Inflammatory macrophage treated with lipopolysaccharide for 4 hours (primary cell): ENCODE measurements around the gene DTNB.
"Not testable (repeated sequence)": the region's sequence is repeated elsewhere in the genome, so short reads cannot be mapped to it uniquely, and the experiment has no call there.

Experiments
- DNase-seq: peaks from one replicate; pipeline ENCODE4 v3.0.0-alpha.2; 2020

The DTNB gene

DNA sequence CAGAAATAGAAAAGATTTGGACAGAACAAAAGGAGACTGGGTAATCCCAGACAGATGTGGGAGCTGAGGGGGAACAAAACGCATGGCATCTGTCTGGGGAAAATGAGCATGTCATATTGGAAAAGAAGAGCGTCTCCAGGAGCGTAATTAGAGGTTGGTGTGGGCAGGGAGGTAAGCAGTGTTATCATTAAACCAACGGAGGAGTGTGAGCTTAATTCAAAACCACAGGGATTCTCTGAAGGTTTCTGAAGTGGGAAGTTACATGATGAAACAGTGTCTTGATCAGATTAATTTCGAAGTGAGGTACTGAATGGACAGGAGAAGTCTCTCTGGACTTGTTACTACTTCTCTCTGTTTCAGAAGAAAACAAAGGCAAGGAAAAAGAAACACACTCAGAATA, 53.3 kb downstream of the DTNB start:
- no peak for DNase-seq

DNA sequence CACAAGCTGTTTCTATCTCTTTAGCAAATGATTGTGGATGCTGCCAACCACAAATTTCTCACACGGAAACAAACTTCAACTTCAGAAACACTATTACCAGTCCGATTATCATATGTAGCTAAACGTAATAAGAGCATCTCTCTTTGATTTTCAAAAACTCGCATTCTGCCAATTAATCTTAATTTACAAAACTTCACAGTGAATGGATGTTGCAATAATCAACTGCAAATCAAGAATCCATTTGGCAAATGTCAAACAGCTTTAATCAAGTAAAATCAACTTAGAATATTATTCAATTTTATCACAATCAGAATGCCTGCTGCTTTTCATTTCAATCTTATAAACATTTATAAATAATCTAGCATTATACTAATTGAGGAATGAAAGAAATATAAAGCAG, 54.2 kb downstream of the DTNB start:
- DNase-seq = no peak

DNA sequence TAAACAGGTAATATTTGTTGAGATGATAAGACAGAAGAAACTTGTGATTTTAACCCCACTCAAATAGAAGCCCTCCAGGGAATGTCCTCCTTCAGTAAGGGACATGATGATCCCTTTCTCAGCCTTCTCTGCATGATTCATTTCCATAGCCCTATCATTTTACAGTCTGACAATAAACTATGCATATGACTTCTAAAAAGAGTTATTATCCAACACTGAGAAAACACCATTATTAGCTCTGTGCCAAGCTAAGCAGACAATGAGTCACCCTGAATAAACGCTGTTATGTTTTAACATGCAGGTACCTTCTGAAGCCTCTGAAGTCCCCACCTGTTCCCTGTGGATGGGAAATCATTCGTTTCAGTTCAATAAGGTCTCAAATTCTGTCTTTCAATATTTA, 54.7 kb downstream of the DTNB start:
- DNase-seq = no peak

DNA sequence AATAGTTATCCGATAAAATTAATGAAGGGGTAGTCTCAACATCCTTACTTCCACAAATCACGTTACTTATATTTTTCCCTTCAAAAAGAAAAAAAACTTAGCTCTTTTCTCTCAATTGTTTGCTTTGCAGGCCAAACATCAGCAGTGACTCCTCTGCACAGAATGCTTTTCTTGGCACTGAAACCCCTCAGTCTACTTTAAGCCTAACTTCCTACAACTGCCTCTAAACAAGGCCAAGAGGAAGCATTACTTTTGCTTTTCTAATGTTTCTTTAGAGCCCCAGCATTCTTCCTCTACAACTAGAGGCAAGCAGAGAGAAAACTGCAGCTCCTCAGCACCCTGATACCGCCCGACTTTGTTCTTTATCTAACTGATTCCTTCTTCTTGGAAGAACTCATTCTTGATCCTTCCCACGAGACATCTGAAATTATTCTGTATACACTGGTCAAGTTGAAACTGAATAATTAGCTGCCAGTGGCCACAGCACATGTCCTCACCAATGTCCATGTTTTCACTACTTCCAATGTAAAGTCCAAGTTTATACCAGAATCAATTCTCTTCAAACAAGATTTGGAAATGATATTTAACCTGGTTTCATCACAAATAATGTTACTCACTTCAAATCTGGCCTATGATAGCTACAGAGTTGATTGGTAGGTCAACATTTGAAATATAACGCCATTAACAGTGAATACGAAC, 55.3 kb downstream of the DTNB start:
- DNase-seq = no peak

DNA sequence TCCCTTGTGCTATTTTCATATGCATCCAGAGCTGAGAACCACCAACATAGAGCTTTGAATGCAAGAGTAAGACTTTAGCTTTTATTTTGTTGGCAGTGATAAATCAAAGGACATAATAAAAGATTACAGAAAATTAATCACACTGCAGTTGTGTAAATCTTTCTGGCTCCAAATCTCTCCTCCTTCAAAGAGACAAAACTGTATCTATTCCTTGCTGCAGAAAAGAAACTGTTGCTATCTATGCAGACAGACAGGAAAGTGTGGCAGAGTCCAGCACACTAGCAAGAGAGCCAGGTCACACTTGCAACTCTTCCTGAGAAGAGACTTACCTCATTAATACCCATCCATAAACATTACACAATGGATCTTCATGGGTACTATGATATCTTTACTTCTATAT, 57.5 kb downstream of the DTNB start:
- no peak for DNase-seq

DNA sequence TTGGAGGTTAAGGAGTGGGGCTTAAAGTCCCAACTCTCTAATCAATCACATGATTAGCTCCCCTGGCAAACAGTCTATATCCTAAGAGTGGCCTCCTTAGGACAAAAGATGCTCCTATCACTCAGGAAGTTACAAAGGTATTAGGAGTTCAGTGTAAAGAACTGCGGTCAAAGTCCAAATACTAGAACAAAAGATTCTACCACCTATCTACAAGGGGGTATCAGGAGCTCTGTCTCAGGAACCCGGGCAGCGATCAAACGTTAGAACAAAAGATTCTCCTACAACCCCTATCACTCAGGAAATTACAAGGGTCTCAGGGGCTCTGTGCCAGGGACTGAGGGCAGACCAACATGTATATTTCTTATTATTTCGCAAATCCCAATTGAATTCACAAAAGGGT, 58.0 kb downstream of the DTNB start:
- DNase-seq = no peak

DNA sequence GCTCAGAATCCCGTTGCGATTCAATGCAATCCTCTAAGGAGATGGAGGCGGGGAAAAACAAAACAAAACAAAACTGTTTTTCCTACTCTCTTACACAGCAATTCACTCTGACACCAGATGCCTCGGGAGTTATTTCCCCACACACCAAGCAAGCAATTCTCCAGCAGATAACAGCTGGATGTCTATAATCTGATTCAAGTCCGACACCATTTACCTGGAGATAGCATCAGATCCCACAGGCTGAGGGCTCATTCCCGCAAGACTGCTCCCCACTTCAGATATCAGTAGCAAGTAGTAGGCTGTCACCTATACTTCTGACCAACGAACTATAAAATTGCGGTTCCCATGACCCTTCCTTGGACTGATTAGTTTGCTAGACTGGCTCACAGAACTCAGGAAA, 58.7 kb downstream of the DTNB start:
- DNase-seq = no peak

DNA sequence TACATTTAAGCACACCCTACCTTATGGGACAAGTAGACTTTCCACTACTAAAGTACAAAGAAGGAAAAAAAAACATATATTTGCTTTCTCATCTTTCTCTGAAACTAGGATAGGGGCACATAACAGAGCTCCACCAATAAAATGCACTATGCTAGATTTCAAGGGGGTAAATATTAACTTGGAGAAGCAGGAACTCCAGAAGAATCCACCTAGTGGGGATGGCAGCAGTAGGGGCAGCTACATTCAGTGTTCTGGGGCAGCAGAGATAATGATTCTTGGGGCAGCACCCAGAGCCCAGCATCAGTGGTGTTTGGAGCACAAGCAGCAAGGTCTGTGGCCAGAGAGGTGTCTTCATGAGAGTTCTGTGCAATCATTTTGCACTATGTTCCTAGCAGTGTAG, 64.7 kb downstream of the DTNB start:
- no peak for DNase-seq

DNA sequence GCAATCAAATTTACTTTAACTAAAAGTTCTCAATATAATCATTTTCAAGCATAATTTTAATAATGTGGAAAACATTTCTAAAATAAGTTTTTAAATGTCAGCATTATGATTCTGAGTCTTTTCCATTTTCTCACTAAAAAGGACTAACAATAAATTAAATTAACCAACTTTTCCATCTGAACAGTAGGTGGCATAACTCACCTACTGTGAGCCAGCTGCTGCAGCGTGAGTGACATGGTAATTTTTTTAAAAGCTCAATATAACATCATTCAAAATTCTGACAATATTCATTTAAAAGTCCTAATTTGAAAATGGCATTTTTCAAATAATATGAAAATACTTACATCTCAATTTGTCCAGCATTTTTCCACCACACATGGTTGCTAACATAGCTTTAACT, 66.5 kb downstream of the DTNB start:
- DNase-seq = peak; percentile 54

DNA sequence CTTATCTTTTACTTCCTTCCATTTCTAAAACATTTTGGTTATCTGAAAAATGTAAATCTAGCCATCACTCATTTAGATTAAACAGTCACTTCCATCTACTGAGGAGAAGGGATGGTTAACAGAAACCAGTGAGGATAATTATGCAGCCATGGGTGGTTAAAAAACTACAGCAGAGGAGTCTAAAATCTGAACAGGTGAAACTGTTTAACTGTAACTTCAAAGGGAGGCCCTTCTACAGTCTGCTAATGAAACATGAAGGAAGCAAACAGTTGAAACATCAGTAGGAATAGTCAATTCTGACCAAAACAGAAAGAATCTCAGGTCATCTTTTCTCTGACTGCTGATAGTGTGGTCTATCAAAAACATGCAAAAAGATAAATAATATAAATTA, 71.0 kb downstream of the DTNB start:
- DNase-seq = no peak

DNA sequence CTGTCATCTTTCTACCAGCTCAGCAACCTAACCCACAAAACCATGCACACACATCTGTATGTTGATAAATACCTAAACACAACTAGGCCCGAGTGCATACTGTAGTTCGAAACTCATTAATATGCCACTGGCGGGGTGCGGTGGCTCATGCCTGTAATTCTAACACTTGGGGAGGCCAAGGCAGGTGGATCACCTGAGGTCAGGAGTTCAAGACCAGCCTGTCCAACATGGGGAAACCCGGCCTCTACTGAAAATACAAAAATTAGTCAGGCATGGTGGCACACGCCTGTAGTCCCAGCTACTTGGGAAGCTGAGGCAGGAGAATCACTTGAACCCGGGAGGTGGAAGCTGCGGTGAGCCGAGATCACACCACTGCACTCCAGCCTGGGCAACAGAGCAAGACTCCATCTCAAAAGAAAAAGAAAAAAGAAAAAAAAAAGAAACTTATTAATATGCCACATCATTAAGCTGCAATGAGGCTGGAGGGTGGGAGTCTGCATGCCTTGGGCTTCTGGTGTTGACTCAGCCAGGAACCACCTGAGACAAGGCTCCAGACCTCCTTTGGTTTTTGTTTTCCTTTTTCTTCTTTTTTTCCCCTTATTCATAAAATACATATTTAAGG, 71.6 kb downstream of the DTNB start:
- not testable (repeated sequence) for DNase-seq

DNA sequence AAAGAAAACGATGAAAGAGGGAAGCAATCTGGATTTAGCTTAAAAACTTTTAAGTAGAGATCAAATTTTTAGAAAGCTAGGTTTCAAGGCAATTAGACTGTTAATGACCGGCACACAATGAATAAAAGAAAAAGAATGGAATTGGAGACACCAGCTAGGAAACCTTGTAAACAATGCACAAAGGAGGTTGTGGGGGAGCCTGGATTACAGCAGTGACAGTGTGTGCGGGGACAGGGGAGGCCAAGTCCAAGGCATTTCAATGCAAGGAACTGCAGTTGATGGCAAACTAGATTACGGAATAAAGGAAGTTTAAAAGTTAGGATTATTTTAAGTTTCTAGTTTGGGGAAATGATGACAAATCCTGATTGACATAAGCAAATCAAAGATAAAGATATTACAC, 74.5 kb downstream of the DTNB start:
- no peak for DNase-seq

DNA sequence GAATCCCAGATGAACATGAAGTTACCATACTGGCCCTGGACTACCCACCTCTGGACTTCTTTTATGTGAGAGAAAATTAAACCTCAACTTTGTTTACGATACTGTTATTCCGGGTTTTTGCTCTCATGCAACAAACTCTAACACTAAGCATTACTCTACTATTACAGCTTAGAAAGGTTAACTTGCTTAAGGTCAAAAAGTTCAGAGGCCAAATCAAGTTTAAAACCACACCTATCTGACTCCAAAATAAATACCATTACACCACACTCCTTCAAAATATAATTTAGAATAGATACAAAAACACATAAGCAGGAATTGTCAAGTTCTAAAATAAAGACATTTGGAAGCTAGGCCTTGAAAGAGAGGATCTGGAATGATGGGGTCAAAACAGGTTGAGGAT, 75.0 kb downstream of the DTNB start:
- no peak for DNase-seq

DNA sequence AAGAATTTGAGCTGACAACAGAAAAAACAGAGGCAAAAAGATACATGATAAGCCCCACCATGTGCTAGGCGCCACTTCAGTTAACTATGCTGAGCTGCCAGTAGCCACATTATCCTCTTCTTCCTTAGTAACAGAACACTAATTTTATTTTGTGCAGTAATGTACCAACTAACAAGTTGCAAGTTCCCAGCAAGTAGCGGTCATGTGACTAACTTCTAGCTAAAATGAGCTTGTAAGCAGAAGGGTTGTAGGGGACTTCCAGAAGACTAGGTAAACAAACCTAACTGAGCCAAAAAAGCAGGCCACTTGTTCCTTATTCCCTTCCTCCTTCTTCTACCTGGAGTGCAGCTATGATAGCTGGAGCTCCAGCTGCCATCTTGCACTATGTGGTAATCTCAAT, 75.5 kb downstream of the DTNB start:
- DNase-seq = peak; percentile 24

DNA sequence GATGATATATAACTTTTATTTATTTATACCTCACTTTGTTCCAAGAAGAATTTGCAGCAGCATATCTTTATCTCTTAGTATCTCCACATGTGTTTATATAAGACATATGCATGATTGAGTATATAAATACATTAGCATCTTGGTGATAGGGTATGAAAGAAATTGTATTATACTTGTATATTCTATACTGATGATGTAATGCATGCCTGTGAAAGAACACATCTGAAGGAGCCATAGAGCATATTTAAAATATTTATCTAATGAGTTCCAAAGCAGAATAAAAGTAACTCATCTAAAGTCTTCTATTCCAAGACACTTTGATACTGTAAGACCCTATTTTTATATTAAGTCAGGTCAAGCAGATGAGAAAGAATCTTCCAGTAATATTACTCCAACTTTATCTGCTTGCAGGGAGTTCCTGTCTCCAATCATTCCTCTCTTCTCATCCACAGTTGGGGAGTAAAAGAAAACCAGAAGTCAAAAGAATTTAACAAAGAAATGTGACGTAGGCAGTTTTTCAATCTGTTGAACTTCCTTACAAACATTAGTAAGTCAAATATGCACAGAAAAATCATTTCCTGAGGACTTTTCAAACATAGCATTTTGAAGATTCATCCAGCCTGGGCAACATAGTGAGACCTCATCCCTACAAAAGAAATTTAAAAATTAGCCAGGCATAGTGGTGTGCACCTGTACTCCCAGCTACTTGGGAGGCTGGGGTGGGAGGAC, 76.7 kb downstream of the DTNB start:
- DNase-seq = peak; percentile 18

DNA sequence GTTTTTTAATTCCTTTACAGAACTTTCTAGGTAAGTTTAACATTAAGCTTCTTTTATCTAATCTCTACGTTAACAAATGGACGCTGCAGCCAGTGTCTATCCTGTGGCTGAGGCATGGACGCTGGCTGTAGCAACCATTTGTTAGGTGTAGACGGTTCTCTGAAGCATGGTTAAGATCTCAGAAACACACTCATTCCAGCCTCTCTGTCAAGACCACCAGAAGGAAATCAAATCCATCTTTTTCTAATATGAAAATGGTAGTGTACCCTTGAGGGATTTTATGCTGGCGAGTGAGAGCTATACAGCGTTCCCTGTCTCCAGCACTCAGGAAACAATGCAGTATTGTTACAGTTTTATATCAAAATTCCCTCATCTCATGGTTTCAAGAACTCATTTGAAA, 78.0 kb downstream of the DTNB start:
- no peak for DNase-seq

DNA sequence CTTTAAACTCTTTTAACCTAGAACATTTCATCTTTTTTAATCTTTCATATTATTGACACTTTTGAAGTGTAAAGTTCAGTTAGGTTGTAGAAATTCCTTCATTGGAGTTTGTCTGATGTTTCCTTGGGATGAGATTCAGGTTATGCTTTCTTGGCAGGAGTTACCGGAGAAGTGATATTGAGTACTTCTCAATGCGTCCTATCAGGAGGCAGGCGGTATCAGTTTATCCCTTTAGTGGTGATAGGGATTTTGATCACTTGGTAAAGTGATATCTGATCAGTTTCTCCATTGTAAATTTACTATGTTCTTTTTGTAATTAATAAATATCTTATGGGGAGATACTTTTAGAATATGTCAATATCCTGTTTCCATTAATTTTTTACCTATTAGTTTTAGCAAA, 78.4 kb downstream of the DTNB start:
- DNase-seq = no peak

DNA sequence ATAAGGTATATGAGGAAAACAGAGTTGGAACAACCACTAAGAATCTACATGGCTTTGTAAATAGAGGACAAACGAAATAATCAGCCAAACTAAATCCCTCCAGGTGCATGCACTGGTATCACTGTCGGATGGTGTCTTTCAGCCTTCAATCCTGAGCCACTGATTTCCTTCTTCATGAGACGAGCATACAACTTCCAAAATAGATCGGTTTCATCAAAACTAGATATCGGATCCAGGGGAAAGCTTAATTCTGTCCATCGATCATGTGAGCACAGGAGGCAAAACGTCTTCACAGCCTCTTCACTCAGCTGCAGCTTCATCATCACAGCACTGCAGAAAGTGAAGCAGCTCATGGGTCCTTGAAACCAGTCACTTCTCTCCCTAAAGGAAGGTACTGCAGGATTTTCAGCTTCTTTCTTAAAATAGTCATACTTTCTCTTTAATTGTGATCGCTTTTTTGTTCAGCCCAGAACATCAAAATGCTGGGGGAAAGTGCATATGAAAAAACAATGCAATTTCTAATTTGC, 80.5 kb downstream of the DTNB start:
- DNase-seq = no peak

DNA sequence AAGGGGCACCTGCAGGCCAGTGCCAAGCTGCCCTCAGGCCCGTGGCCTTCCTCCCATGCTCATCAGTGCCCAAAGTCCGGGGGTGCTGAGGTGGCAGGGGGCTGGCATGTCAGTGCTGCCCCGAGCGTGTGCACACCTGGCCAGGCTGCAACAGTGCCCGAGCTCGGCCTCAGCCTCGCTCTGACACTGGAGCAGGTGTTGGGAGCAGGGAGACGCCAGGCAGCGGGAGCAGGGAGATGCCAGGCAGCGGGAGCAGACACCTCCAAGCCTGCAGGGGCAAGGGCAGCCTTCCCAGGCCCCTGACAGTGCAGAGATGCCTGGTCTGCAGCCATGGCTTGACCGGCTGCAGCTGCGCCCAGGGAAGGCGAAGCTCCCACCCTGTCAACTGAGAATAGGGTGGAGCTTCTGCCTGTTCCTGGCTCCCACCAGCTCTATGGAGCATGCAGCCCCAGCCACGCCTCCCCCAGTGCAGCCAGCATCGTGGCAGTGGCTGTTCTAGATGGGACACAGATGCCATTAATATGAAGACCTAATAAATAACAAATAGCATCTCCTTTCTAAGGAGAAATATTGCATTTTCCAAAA, 82.4 kb downstream of the DTNB start:
- DNase-seq = no peak

DNA sequence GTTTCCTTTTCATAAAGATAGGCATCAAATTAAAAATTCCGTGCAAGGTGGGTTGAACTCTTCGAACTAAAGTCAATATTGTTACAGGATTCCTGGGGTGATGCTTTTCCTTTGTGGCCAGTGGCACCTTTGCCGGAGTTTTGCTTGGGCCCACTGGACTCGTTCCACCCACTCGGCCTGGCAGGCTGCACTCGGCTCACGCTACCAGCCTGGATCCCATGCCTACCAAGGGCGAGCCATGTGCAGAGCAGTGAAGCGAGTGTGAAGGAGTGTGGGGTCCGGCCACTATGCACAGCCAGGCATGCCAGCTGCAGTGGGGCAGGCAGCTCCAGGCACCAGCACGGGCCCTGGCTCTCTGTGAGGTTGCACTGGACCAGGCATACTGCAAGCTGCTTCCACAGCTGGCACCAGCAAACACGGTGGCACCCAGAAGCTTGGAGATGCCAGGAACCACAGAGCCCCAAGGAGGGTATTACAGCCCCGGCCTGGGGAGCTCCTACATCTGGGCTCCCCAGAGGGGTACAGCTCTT, 83.6 kb downstream of the DTNB start:
- no peak for DNase-seq

DNA sequence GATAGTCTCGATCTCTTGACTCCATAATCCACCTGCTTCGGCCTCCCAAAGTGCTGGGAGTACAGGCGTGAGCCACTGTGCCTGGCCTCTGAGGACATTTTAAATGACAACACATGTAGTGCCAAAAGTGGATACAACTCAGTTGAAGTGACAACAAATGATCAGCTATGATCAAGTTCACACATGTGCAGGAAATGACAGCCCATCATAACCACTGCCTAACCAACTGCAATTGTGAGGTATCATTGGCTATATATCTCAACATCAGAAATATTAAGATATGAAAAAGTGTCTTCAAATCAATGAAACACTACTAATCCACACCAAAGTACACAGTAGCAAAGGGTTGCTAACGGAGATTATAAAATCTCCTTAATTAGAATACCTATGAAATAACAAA, 84.8 kb downstream of the DTNB start:
- DNase-seq = no peak

DNA sequence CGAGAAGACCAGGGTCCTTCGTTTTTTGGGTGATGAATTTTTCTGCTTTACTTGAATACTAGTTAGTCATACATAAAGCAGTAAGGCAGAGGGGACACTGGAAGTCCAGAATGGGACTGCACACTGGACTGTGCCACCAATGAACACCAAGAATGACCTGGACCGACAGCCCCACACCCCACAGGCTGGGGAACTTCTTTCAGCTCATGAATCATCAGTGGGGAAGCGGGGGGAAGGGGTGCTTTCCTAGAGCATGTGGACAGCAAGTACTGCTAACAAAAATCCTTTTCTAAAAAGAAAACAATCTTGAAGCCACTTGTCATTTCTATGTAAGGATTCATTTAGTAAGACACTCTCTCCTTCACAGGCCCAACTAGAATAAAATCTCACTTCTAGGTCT, 86.0 kb downstream of the DTNB start:
- peak; percentile 53 for DNase-seq

DNA sequence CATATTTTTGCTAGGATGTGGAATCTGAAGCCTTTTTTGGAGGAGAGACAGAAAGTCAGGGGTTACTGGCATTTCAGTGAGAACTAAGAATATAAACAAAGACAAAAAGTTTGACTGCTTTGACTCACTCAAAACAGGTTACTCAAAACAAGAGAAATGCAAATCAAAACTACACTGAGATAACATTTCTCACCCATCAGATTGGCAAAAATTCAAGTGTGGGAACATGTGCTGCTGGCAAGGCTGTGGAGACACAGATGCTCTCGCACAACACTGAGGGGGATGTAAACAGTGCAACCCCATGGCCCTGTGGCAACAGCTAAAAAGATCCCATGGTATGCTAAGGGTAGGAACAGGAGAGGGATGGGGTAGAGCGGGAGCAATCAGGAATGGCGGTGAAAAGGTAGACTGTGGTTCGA, 86.6 kb downstream of the DTNB start:
- no peak for DNase-seq

DNA sequence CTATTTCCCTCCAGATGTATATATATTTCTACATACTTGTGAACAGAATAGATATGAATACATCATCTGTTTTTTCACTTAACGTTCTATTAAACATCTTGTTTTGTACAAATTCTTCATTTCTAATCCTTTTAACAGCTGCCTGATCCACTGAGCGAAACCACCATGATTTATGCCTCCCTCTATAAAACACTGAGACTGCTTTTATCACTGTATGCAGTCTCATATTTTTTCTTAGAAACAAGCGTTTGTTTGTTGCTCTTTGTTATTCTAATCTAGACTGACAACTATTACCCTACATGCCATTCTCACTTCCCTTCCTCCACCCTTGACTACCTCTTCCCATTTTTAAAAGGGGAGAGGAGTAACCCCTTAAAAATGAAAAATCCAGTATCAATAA, 88.2 kb downstream of the DTNB start:
- DNase-seq = peak; percentile 11
